Loucy (cell line): ENCODE data around the gene PSMC3IP.

ENCODE experiments used
- EZH2phosphoT487 ChIP-seq: fragments of 200-600 bp; IDR thresholded peaks from 2 replicates; pipeline ENCODE4 v1.6.1; 2018; ENCODE audit warnings: antibody characterized with exemption, mild to moderate bottlenecking, moderate library complexity, borderline replicate concordance
- TF ChIP-seq, protein P1 (sequence below): fragments of 200-600 bp; sonication (generic); conservative IDR thresholded peaks from 2 replicates; pipeline ENCODE4 v1.5.1; 2014; ENCODE audit warnings: mild to moderate bottlenecking, antibody characterized with exemption, low read length

DNA sequence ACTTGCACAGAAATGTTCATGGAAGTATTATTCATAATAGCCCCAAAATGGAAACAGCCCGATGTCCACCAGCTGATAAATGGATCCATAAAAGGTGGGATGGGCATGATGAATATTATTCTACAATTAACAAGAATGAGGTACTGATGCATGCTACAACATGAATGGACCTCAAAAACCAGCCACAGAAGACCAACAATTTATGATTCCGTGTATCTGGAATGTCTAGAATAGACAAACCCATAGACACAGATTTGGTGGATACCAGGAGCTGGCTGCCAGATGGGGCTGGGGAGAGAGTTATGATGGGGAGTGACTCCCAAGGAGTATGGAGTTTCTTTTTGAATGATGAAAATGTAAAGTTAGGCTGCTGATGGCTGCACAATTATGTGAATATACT, 52.3 kb downstream of the PSMC3IP start:
- TF ChIP-seq, protein P1, sequence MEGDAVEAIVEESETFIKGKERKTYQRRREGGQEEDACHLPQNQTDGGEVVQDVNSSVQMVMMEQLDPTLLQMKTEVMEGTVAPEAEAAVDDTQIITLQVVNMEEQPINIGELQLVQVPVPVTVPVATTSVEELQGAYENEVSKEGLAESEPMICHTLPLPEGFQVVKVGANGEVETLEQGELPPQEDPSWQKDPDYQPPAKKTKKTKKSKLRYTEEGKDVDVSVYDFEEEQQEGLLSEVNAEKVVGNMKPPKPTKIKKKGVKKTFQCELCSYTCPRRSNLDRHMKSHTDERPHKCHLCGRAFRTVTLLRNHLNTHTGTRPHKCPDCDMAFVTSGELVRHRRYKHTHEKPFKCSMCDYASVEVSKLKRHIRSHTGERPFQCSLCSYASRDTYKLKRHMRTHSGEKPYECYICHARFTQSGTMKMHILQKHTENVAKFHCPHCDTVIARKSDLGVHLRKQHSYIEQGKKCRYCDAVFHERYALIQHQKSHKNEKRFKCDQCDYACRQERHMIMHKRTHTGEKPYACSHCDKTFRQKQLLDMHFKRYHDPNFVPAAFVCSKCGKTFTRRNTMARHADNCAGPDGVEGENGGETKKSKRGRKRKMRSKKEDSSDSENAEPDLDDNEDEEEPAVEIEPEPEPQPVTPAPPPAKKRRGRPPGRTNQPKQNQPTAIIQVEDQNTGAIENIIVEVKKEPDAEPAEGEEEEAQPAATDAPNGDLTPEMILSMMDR: no peak
- no peak for TF ChIP-seq EZH2phosphoT487
